Endodermal cell (in vitro differentiated cells): ENCODE data around the gene NHEJ1. TPM values are rescaled to one million over a fixed set of nuclear protein-coding genes. Genes with fewer than 3 reads are reported as not detected.

Source experiments
- DNase-seq: peaks from one replicate; pipeline ENCODE4 v3.0.0-alpha.2; 2017
- H3K27ac ChIP-seq: 2 replicates; pipeline ENCODE4 v1.5.1; 2013; ENCODE audit warnings: mild to moderate bottlenecking, low read depth, low read length, moderate library complexity
- H3K27me3 ChIP-seq: 2 replicates; pipeline ENCODE4 v1.6.1; 2013; ENCODE audit warnings: mild to moderate bottlenecking, low read length, moderate library complexity; ENCODE audit not compliant: insufficient read depth, control insufficient read depth, poor library complexity, severe bottlenecking
- H3K36me3 ChIP-seq: 2 replicates; pipeline ENCODE4 v1.7.0; 2013; ENCODE audit warnings: mild to moderate bottlenecking, low read length, moderate library complexity; ENCODE audit not compliant: control insufficient read depth, insufficient read depth
- H3K4me1 ChIP-seq: one replicate; pipeline ENCODE4 v1.7.0; 2013; ENCODE audit warnings: low read length; ENCODE audit not compliant: control insufficient read depth, insufficient read depth
- H3K4me3 ChIP-seq: 2 replicates; pipeline ENCODE4 v1.5.1; 2013; ENCODE audit warnings: mild to moderate bottlenecking, low read length, moderate library complexity
- H3K9ac ChIP-seq: 2 replicates; pipeline ENCODE4 v1.6.1; 2013; ENCODE audit warnings: mild to moderate bottlenecking, low read length, moderate library complexity; ENCODE audit not compliant: poor library complexity, severe bottlenecking; ENCODE audit errors: extremely low read depth
- H3K9me3 ChIP-seq: 2 replicates; pipeline ENCODE4 v1.6.1; 2013; ENCODE audit warnings: mild to moderate bottlenecking, low read length, moderate library complexity; ENCODE audit not compliant: control insufficient read depth
- H3K27ac Mint-ChIP-seq: 2 replicates; pipeline ENCODE4 v1.8.0; 2020; ENCODE audit warnings: mixed read lengths
- H3K27me3 Mint-ChIP-seq: 2 replicates; pipeline ENCODE4 v1.8.0; 2021; ENCODE audit warnings: mild to moderate bottlenecking, mixed read lengths; ENCODE audit not compliant: insufficient read depth
- H3K36me3 Mint-ChIP-seq: 2 replicates; pipeline ENCODE4 v1.8.0; 2020; ENCODE audit warnings: low read depth, mixed read lengths
- H3K4me1 Mint-ChIP-seq: 2 replicates; pipeline ENCODE4 v1.8.0; 2020; ENCODE audit warnings: mixed read lengths
- H3K4me3 Mint-ChIP-seq: 2 replicates; pipeline ENCODE4 v1.8.0; 2020; ENCODE audit warnings: mild to moderate bottlenecking, moderate library complexity, mixed read lengths
- H3K9me3 Mint-ChIP-seq: 2 replicates; pipeline ENCODE4 v1.8.0; 2020; ENCODE audit warnings: mild to moderate bottlenecking, mixed read lengths
- CTCF ChIP-seq: fragments of 200-600 bp; sonication (generic); conservative IDR thresholded peaks from 2 replicates; pipeline ENCODE4 v1.5.0; 2021; ENCODE audit warnings: antibody characterized with exemption, mild to moderate bottlenecking
- WGBS, 2 experiments: methylation state at CpG; one replicate each; pipeline versions ENCODE4 v1.1.5 to v1.1.7; 2013; ENCODE audit warnings: missing lambda C conversion rate in 2 of 2, mixed read lengths in 1 of 2; ENCODE audit not compliant: insufficient coverage in 1 of 2, insufficient read length in 1 of 2; 5-methylcytosine and 5-hydroxymethylcytosine counted together
- total RNA-seq, 2 donors: library from RNA; stranded (reverse); fragmentation: NEBNext Ultra II Directional in 1 of 2; extraction: Animal tissue kit (Norgen Biotek cat#: 25700) in 1 of 2; gene quantifications; 2 replicates in 1 of 2; 3 replicates in 1 of 2; pipeline ENCODE4 v1.2.1, GENCODE V29; 2021

NHEJ1 gene
- total RNA-seq, 2 donors from 2014 or later, result 16.2 to 27.4 TPM

DNA sequence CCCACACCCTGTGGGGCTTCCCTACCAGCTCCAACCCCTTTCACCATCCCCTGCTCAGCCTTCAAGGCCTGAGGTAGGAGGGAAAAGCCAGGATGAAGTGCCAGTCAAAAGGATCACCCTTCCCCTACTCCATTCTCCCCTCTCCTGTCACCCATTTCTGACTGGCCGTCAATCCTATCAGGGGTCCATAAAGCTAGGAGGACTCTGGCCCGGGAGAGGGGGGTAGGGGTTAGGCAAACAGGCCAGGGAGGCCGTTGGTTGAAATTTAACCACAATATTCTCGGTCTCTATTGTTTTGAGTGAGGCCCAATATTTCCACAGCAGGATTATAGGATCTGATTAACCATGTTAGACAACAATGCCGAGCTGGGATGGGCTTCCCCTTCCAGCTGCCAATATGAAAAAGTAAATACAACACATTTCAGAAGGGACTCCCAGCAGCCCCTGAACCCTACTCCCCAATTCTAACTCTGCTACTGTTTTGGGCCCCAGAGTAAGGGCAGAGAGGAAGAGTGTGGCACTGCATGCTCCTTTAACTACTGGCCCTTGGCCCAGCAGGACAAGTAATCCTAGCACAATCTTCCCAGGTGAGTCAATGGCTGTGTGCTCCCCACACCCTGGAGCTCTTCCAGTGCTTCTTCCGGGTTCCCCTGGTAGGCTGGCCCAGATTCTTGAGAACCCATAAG lies 89.3 kb downstream of the NHEJ1 start:
- Histone ChIP-seq H3K9ac (no peak overlapping the region), H3K36me3 (peaks cover 16% of the 10 kb centered on the region), H3K4me1 (peaks cover 7% of the 10 kb centered on the region), H3K4me3 (no peak overlapping the region), H3K27ac (no peak overlapping the region), H3K9me3 (no peaks in the 10 kb centered on the region), H3K27me3 (peaks cover 8% of the 10 kb centered on the region)
- no peak overlapping the region for H3K27ac Mint-ChIP-seq
- WGBS, 2 experiments, result 87 to 93% methylated on average over 5 to 6 of the region's 6 CpGs
- no peak for DNase-seq
- peaks cover 38% of the 10 kb centered on the region for H3K4me1 Mint-ChIP-seq
- peaks cover 12% of the 10 kb centered on the region for H3K27me3 Mint-ChIP-seq
- H3K36me3 Mint-ChIP-seq, result peaks cover 10% of the 10 kb centered on the region
- no peaks in the 10 kb centered on the region for H3K9me3 Mint-ChIP-seq
- H3K4me3 Mint-ChIP-seq, result peak overlapping the region; percentile 7
- no peak for TF ChIP-seq CTCF

DNA sequence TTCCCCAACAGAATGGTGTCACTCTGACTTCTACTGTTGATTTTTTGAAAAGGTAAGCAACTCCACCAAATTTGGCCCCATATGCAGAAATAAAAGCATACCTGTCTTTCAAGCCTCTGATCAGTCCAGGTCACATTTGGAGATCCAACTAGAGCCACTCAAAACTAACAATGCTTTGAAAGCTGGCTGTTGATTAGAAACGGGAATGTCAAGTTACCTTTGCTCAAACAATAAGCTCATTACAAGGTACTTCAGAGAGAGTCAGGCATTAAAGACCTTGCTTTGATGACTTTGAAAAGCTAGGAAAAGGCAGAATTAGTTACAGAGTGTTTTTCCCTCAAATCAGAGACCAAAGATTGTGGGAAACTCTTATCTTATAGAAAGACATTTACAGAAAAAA lies 95.1 kb downstream of the NHEJ1 start:
- Mint-ChIP-seq H3K4me3 (no peak overlapping the region), H3K36me3 (no peaks in the 10 kb centered on the region), H3K27ac (no peak overlapping the region), H3K4me1 (peaks cover 29% of the 10 kb centered on the region), H3K9me3 (no peaks in the 10 kb centered on the region), H3K27me3 (peaks cover 62% of the 10 kb centered on the region)
- peaks cover 57% of the 10 kb centered on the region for H3K27me3 ChIP-seq
- no peaks in the 10 kb centered on the region for H3K36me3 ChIP-seq
- TF ChIP-seq CTCF, result no peak
- 75 to 86% methylated on average over 1 of the region's 1 CpG for WGBS, 2 experiments
- H3K9ac ChIP-seq, result no peak overlapping the region
- H3K9me3 ChIP-seq, result no peaks in the 10 kb centered on the region
- no peak overlapping the region for H3K27ac ChIP-seq
- no peak overlapping the region for H3K4me3 ChIP-seq
- DNase-seq, result no peak
- peaks cover 10% of the 10 kb centered on the region for H3K4me1 ChIP-seq

- Histone ChIP-seq H3K9me3 (no peaks in the 10 kb centered on the region), H3K27me3 (peaks cover 87% of the 10 kb centered on the region), H3K4me3 (no peak overlapping the region), H3K27ac (no peak overlapping the region), H3K9ac (no peak overlapping the region), H3K36me3 (no peaks in the 10 kb centered on the region), H3K4me1 (peaks cover 16% of the 10 kb centered on the region)
- no peaks in the 10 kb centered on the region for H3K36me3 Mint-ChIP-seq
- H3K4me1 Mint-ChIP-seq, result peaks cover 26% of the 10 kb centered on the region
- no peaks in the 10 kb centered on the region for H3K9me3 Mint-ChIP-seq
- WGBS, 2 experiments, result 70 to 79% methylated on average over 2 to 6 of the region's 6 CpGs
- no peak for DNase-seq
- H3K4me3 Mint-ChIP-seq, result no peak overlapping the region
- no peak for TF ChIP-seq CTCF
- H3K27ac Mint-ChIP-seq, result no peak overlapping the region
- peaks cover 89% of the 10 kb centered on the region for H3K27me3 Mint-ChIP-seq
Measured at GRCh38 chr2:219062081-219062480, 98.5 kb downstream of the NHEJ1 start.
